ENCODE data around the gene MAPK8IP3.

DNA sequence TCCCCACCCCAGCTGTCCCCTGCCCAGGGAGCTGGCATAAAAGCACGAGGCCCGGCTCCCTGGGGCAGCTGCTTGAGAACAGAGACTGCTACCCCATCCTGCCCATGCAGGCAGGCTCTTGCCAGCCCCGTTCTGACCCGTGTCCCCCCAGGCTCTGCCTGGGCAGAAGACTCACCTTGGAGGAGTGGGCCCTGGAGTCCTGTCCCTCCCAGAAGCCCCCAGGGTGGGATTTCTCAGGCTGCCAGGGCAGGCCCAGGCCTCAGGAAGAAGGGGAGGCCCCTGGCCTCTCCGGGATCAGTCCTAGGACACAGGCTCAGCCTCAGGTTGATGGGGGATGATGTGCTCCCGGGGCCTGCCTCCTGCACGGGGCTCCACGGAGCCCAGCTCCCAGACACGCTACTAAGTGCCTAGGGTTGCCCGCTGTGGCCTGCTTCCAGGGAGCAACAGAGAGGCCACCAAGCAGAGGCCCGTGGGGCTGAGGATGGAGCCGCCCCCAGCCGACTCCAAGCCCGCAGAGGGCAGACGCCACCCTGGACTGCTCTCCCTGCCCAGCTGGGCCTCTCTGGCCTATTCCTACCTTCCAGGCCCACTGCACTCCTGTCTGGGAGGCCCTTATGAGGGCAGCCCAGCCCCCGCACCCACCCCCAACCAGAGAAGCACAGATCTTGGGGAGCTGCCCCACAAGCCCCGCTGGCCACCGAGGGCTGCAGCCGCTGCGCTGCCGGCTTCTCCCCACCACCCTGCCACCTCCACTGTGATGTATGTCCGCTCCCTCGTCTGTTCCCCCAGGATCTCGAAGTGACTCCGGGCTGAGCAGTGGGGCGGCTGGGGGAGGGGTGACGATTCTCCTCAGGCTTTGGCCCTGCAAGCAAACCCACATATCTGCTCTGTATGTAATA is 63.7 kb downstream of the MAPK8IP3 start:
- TF ChIP-seq FOXK1 (CRISPR knock-in tag; IDR thresholded peaks at IDR 0.05; ENCODE audit: borderline replicate concordance) = no peak
- TF ChIP-seq POLR3G (IDR thresholded peaks at IDR 0.05; ENCODE audit: extremely low read depth, insufficient read length, insufficient replicate concordance) = no peak
- TF ChIP-seq REST (IDR thresholded peaks at IDR 0.05; ENCODE audit: borderline replicate concordance) = no peak
- no peak for TF ChIP-seq REST (CRISPR knock-in tag; IDR thresholded peaks at IDR 0.05; ENCODE audit: low read depth)
- TF ChIP-seq HSF4 (CRISPR knock-in tag; IDR thresholded peaks at IDR 0.05; ENCODE audit: borderline replicate concordance) = no peak
- TF ChIP-seq, protein P1, sequence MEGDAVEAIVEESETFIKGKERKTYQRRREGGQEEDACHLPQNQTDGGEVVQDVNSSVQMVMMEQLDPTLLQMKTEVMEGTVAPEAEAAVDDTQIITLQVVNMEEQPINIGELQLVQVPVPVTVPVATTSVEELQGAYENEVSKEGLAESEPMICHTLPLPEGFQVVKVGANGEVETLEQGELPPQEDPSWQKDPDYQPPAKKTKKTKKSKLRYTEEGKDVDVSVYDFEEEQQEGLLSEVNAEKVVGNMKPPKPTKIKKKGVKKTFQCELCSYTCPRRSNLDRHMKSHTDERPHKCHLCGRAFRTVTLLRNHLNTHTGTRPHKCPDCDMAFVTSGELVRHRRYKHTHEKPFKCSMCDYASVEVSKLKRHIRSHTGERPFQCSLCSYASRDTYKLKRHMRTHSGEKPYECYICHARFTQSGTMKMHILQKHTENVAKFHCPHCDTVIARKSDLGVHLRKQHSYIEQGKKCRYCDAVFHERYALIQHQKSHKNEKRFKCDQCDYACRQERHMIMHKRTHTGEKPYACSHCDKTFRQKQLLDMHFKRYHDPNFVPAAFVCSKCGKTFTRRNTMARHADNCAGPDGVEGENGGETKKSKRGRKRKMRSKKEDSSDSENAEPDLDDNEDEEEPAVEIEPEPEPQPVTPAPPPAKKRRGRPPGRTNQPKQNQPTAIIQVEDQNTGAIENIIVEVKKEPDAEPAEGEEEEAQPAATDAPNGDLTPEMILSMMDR (IDR thresholded peaks at IDR 0.05 in 2 of 3, conservative IDR thresholded peaks at IDR 0.05 in 1 of 3; ENCODE audit: insufficient read depth in 2 of 3, low read depth in 1 of 3, low read length in 3 of 3) = no peak
- no peak for TF ChIP-seq TEAD4 (IDR thresholded peaks at IDR 0.05; ENCODE audit: low read length)
- TF ChIP-seq TEAD4 (CRISPR knock-in tag; IDR thresholded peaks at IDR 0.05; ENCODE audit: borderline replicate concordance) = no peak
- TF ChIP-seq POLR2A (conservative IDR thresholded peaks at IDR 0.05) = peak; percentile 53
- no peak; the same call in 1 of the 2 replicates for TF ChIP-seq POLR2AphosphoS5 (IDR thresholded peaks at IDR 0.05; ENCODE audit: control insufficient read depth, insufficient read depth, low read depth, low read length)
- TF ChIP-seq JUNB (CRISPR knock-in tag; conservative IDR thresholded peaks at IDR 0.05) = no peak
- no peak for TF ChIP-seq POLR2AphosphoS2 (IDR thresholded peaks at IDR 0.05; ENCODE audit: low read length)
- TF ChIP-seq GABPB2 (CRISPR knock-in tag; conservative IDR thresholded peaks at IDR 0.05) = no peak
- no peak for TF ChIP-seq ATF3 (IDR thresholded peaks at IDR 0.05)
- TF ChIP-seq ATF3 (CRISPR knock-in tag; conservative IDR thresholded peaks at IDR 0.05) = no peak
